Astrocyte of the spinal cord (primary cell): Measurements from ENCODE around the gene THOC2.
"Not testable (repeated sequence)": the region's sequence is repeated elsewhere in the genome, so short reads cannot be mapped to it uniquely, and the experiment has no call there.

Source experiments
- DNase-seq: peaks from one replicate; pipeline ENCODE4 v3.0.0; 2011; ENCODE audit warnings: low read depth, low spot score
- H3K4me3 ChIP-seq: 2 replicates; pipeline ENCODE4 v1.5.1; 2011; ENCODE audit warnings: low read depth, mild to moderate bottlenecking, low read length, moderate library complexity
- CTCF ChIP-seq: IDR thresholded peaks from 2 replicates; pipeline ENCODE4 v1.5.1; 2012; ENCODE audit warnings: low read depth, mild to moderate bottlenecking, low read length, inconsistent platforms
- in situ Hi-C: cut with HindIII; loops from 2 replicates; pipeline ENCODE4 v1.10.0; 2017; ENCODE audit warnings: low sequenced_read_pairs

THOC2 gene

GRCh38 chrX:123673813-123674212 lies 59.0 kb downstream of the THOC2 start:
- no peak for DNase-seq
- no peak for TF ChIP-seq CTCF
- in situ Hi-C loops: no loop called here
- no peak overlapping the region for H3K4me3 ChIP-seq

GRCh38 chrX:123665197-123665596 lies 67.7 kb downstream of the THOC2 start:
- in situ Hi-C loops: no loop called here
- no peak for TF ChIP-seq CTCF
- peak; percentile 4 for DNase-seq
- H3K4me3 ChIP-seq: no peak overlapping the region

- H3K4me3 ChIP-seq, in situ Hi-C loops: not testable (repeated sequence)
- peak; percentile 30 for DNase-seq
Observed at GRCh38 chrX:123664467-123665167, 68.2 kb downstream of the THOC2 start.

GRCh38 chrX:123663720-123664119 lies 69.1 kb downstream of the THOC2 start:
- DNase-seq, in situ Hi-C loops, H3K4me3 ChIP-seq: not testable (repeated sequence)

GRCh38 chrX:123656507-123656906 lies 76.3 kb downstream of the THOC2 start:
- H3K4me3 ChIP-seq, DNase-seq, in situ Hi-C loops: not testable (repeated sequence)

GRCh38 chrX:123648811-123649181 lies 84.1 kb downstream of the THOC2 start:
- H3K4me3 ChIP-seq, DNase-seq, in situ Hi-C loops: not testable (repeated sequence)

GRCh38 chrX:123648028-123648810 lies 84.6 kb downstream of the THOC2 start:
- H3K4me3 ChIP-seq: no peak overlapping the region
- in situ Hi-C loops: no loop called here
- peak; percentile 78 for DNase-seq
- no peak for TF ChIP-seq CTCF

GRCh38 chrX:123647244-123647643 lies 85.6 kb downstream of the THOC2 start:
- H3K4me3 ChIP-seq: no peak overlapping the region
- in situ Hi-C loops: no loop called here
- DNase-seq: no peak
- no peak for TF ChIP-seq CTCF
